ENCODE results near the gene SPNS3. TPM values are rescaled to one million over a fixed set of nuclear protein-coding genes. Genes with fewer than 3 reads are reported as not detected.

Gene SPNS3
- total and polyA plus RNA-seq, 3 donors from 2014 or later = 0.39 to 1.4 (median 0.75) TPM

DNA sequence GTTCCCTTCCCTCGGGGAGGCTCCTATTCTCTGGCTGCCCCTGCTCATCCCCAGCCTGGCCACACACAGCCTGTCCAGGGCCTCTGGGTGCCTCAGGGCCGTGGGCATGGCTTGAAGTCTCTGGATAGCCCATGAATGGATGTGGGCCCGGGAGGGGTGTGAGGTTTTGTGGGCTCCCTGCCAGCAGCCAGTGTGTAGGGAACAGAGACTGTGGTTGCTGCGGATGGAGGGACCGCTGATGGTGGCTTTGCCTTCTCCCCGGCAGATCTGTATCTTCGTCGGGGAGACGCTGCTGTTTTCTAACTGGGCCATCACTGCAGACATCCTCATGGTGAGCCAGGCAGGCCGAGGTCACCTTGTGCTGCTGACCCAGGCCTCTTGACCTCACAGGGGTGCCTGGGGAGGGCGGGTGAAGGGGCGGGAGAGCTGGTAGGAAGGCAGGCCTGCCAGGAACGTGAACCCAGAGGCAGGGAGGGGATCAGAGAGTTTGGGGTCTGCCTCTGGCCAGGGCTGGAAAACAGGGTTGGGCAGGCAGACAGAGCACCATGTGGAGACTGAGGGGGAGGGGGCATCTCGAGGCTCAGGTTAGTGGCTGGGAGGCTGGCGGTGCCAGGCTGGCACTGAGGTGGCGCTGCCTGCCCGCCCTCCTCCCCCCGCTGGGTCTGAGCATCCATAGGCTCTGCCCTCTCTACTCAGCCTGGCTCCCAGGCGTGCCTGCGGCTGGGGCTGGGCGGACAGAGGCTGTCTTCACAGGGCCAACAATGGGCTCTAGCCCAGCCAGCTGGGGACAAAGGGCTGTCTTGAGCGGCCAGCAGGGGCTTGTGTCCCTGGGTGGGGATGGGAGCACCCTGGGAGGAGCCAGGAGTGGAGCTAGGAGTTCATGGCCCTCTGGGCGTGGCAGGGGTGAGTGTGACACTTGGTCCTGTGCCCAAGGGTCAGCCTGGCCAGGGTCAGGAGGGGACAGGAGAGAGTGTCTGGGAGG lies 100.1 kb downstream of the SPNS3 start:
- 55 to 72% methylated on average over 2 to 23 of the region's 23 CpGs for WGBS, 2 donors
- Histone ChIP-seq H3K4me1 (peaks cover 41% of the 10 kb centered on the region), H3K4me3 (no peak overlapping the region), H3K9me3 (no peaks in the 10 kb centered on the region), H3K27ac (no peak overlapping the region), H3K36me3 (ENCODE audit: low read depth, missing control alignments) (no peaks in the 10 kb centered on the region), H3K27me3 (no peaks in the 10 kb centered on the region)
- intact Hi-C loops (cut with DNase I; ENCODE audit: low total_unique reads) = no loop called here
- TF ChIP-seq POLR2A (IDR thresholded peaks at IDR 0.05) = no peak
- TF ChIP-seq, protein P1, sequence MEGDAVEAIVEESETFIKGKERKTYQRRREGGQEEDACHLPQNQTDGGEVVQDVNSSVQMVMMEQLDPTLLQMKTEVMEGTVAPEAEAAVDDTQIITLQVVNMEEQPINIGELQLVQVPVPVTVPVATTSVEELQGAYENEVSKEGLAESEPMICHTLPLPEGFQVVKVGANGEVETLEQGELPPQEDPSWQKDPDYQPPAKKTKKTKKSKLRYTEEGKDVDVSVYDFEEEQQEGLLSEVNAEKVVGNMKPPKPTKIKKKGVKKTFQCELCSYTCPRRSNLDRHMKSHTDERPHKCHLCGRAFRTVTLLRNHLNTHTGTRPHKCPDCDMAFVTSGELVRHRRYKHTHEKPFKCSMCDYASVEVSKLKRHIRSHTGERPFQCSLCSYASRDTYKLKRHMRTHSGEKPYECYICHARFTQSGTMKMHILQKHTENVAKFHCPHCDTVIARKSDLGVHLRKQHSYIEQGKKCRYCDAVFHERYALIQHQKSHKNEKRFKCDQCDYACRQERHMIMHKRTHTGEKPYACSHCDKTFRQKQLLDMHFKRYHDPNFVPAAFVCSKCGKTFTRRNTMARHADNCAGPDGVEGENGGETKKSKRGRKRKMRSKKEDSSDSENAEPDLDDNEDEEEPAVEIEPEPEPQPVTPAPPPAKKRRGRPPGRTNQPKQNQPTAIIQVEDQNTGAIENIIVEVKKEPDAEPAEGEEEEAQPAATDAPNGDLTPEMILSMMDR (IDR thresholded peaks at IDR 0.05) = no peak
- DNase-seq = no peak

DNA sequence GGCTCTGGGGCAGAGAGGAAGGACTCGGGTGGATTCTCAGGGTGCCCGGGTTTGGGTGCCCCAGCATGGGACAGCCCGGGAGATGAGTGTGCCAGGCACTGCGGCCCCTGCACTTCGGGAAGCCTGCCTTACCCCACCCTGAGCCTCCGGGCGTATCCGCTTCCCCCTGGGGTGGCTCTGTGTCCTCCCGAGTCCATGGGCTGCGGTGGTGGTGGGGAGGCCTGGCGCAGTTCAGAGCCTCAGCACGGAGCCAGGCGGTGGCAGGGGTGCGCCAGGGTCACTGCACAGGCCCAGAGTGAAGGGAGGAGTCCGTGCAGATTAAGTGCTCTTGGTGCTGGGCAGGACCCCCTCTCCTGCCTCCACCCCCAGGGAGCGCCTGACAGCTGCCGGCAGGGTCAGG lies 100.8 kb downstream of the SPNS3 start:
- Histone ChIP-seq H3K9me3 (no peaks in the 10 kb centered on the region), H3K27me3 (no peaks in the 10 kb centered on the region), H3K4me3 (no peak overlapping the region), H3K4me1 (peaks cover 41% of the 10 kb centered on the region), H3K27ac (no peak overlapping the region), H3K36me3 (ENCODE audit: low read depth, missing control alignments) (no peaks in the 10 kb centered on the region)
- 77 to 91% methylated on average over 4 to 17 of the region's 17 CpGs for WGBS, 2 donors
- intact Hi-C loops (cut with DNase I; ENCODE audit: low total_unique reads) = no loop called here
- no peak for TF ChIP-seq POLR2A (IDR thresholded peaks at IDR 0.05)
- TF ChIP-seq, protein P1 (IDR thresholded peaks at IDR 0.05) = no peak
- DNase-seq = no peak

DNA sequence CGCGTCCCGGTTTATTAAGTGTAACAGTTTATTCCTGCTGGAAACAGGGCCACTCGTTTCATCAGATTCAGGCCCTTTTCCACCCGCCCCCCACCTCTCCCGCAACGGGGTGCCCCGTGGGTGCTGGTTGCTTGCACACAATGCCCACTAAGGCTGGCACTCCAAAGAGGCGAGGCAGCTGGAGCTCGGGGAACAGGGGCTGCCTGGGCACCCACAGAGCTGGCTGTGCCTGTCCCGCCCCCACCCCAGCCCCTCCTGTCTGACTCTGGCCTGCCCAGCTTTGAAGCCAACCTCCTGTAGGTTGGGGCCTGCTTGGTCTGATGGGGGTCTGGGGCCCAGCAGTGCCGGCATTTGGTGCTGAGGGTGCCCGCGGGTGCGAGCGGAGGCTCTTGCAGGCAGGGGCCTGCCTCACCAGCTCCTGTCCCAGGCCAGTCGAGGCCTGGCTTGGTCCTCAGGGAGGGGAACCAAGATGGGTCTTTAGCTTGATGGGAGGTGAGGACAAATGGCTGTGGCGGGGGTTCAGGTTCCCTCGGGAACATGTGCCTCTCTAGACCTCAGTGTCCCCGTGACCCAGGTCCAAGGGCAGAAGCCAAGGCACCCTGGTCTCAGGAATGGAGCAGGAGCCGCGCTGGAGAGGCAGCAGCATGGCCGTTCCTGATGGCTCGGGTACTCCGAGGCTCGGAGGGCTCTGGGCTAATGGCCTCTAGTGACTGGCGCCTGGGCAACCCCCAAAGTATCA lies 101.4 kb downstream of the SPNS3 start:
- intact Hi-C loops (cut with DNase I; ENCODE audit: low total_unique reads) = no loop called here
- TF ChIP-seq, protein P1 (IDR thresholded peaks at IDR 0.05) = no peak
- no peak for TF ChIP-seq POLR2A (IDR thresholded peaks at IDR 0.05)
- H3K27me3 ChIP-seq = no peaks in the 10 kb centered on the region
- no peaks in the 10 kb centered on the region for H3K9me3 ChIP-seq
- DNase-seq = no peak
- 84 to 85% methylated on average over 13 to 27 of the region's 27 CpGs for WGBS, 2 donors
- H3K4me3 ChIP-seq = no peak overlapping the region
- no peaks in the 10 kb centered on the region for H3K36me3 ChIP-seq (ENCODE audit: low read depth, missing control alignments)
- peaks cover 41% of the 10 kb centered on the region for H3K4me1 ChIP-seq
- no peak overlapping the region for H3K27ac ChIP-seq

DNA sequence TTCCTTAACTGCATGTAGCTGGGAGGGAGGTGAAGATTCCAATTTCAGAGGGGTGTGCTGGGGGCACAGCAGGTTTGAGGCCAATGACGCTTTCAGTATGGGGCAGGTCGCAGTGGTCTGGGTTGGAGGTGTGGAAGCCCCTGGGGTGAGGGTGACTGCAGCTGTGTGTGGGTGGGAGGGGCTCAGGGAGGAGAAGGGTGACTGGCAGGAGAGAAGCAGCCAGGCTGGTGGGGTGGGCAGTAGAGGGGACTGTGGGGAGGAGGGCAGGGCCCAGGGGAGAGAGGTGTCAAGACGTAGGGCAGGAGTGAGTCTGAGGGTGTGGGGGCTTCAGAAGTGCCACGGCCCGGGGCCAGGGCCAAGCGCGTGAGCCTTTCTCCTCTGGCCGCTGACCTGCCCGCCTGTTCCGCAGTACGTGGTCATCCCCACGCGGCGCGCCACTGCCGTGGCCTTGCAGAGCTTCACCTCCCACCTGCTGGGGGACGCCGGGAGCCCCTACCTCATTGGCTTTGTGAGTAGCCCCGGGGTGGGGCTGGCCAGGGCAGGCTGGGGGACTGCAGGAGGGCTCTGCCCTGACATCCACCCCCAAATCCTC lies 102.0 kb downstream of the SPNS3 start:
- H3K27me3 ChIP-seq = no peaks in the 10 kb centered on the region
- intact Hi-C loops (cut with DNase I; ENCODE audit: low total_unique reads) = no loop called here
- peaks cover 41% of the 10 kb centered on the region for H3K4me1 ChIP-seq

More for the DNA sequence above, 102.0 kb downstream of the SPNS3 start:
- DNase-seq = no peak
- H3K36me3 ChIP-seq (ENCODE audit: low read depth, missing control alignments) = no peaks in the 10 kb centered on the region
- no peak overlapping the region for H3K27ac ChIP-seq
- no peak for TF ChIP-seq POLR2A (IDR thresholded peaks at IDR 0.05)
- TF ChIP-seq, protein P1 (IDR thresholded peaks at IDR 0.05) = no peak
- H3K9me3 ChIP-seq = no peaks in the 10 kb centered on the region
- 63 to 77% methylated on average over 11 to 19 of the region's 19 CpGs for WGBS, 2 donors
- no peak overlapping the region for H3K4me3 ChIP-seq
